Activated CD4-positive, alpha-beta memory T cell treated with anti-CD3 and anti-CD28 coated beads, Interleukin-2, amount 10 ng/mL, durations not matched to agents 7 days and 5 days (primary cell): ENCODE measurements around the gene CAMK1. TPM values are rescaled to one million over a fixed set of nuclear protein-coding genes. Genes with fewer than 3 reads are reported as not detected.
A peak's percentile ranks its signal among the peaks of the same experiment; 100 is the strongest.

Experiments
- CTCF ChIA-PET: fragments of 350-600 bp; sonication (Branson Sonifier 250); formaldehyde crosslinking; loops from one replicate; lab custom pipeline; 2021; ENCODE audit warnings: antibody characterized with exemption, inconsistent platforms; lab: Charles Lee
- POLR2A ChIA-PET: fragments of 350-600 bp; sonication (Branson Sonifier 250); formaldehyde crosslinking; loops from one replicate; lab custom pipeline; 2021; ENCODE audit warnings: antibody characterized with exemption; lab: Charles Lee
- DNase-seq: peaks from one replicate; pipeline ENCODE4 v3.0.0-alpha.2; 2020
- H3K27ac Mint-ChIP-seq: one replicate; pipeline ENCODE4 v1.8.0; 2021; ENCODE audit warnings: mild to moderate bottlenecking, mixed read lengths
- H3K27me3 Mint-ChIP-seq: one replicate; pipeline ENCODE4 v1.8.0; 2021; ENCODE audit warnings: mixed read lengths
- H3K36me3 Mint-ChIP-seq: one replicate; pipeline ENCODE4 v1.8.0; 2021; ENCODE audit warnings: low read depth, mixed read lengths
- H3K4me1 Mint-ChIP-seq: one replicate; pipeline ENCODE4 v1.8.0; 2021; ENCODE audit warnings: mixed read lengths
- H3K4me3 Mint-ChIP-seq: one replicate; pipeline ENCODE4 v1.8.0; 2021; ENCODE audit warnings: mild to moderate bottlenecking, mixed read lengths
- H3K9me3 Mint-ChIP-seq: one replicate; pipeline ENCODE4 v1.8.0; 2021; ENCODE audit warnings: mixed read lengths
- total RNA-seq, 2 experiments: library from RNA; stranded (reverse); gene quantifications; one replicate each; pipeline ENCODE4 v1.2.3, GENCODE V29; 2021

The CAMK1 gene
- total RNA-seq, 2 experiments from 2014 or later = 18.5 to 20.2 TPM

- no peaks in the 10 kb centered on the region for H3K27me3 Mint-ChIP-seq
- peaks cover 46% of the 10 kb centered on the region for H3K4me1 Mint-ChIP-seq
- H3K4me3 Mint-ChIP-seq = no peak overlapping the region
- CTCF ChIA-PET = no interaction called here
- no peak for DNase-seq
- no peak overlapping the region for H3K27ac Mint-ChIP-seq
- POLR2A ChIA-PET = interaction anchor here (5.8 to 11.9 kb wide), 2 partner anchors 15 to 44 kb away, joined by 59 to 158 read pairs; partner anchors contain the start of genes ARPC4, BRPF1 and TADA3
- H3K9me3 Mint-ChIP-seq = no peaks in the 10 kb centered on the region
- peaks cover 72% of the 10 kb centered on the region for H3K36me3 Mint-ChIP-seq
Measured at GRCh38 chr3:9748031-9748430, 21.7 kb downstream of the CAMK1 start.

GRCh38 chr3:9747267-9747666 lies 22.5 kb downstream of the CAMK1 start:
- no peak for DNase-seq
- Mint-ChIP-seq H3K27ac (no peak overlapping the region), H3K9me3 (no peaks in the 10 kb centered on the region), H3K4me1 (peaks cover 44% of the 10 kb centered on the region), H3K27me3 (no peaks in the 10 kb centered on the region), H3K4me3 (no peak overlapping the region), H3K36me3 (peaks cover 78% of the 10 kb centered on the region)
- ChIA-PET POLR2A (interaction anchor here (5.8 to 11.9 kb wide), 2 partner anchors 14 to 45 kb away, joined by 59 to 158 read pairs; partner anchors contain the start of genes ARPC4, BRPF1 and TADA3), CTCF (interaction anchor here (1.8 kb wide), 1 partner anchor 16 kb away, joined by 4 read pairs; the partner anchor contains the start of gene BRPF1)

- peak; percentile 45 for DNase-seq
- CTCF ChIA-PET = interaction anchor here (0.6 to 1.8 kb wide), 3 partner anchors 15 to 200 kb away, joined by 3 to 4 read pairs (median 3); partner anchors contain the start of gene BRPF1
- POLR2A ChIA-PET = interaction anchor here (11.9 kb wide), 1 partner anchor 13 kb away, joined by 158 read pairs; the partner anchor contains the start of gene BRPF1
- H3K9me3 Mint-ChIP-seq = no peaks in the 10 kb centered on the region
- H3K27ac Mint-ChIP-seq = peak overlapping the region; percentile 40
- no peak overlapping the region for H3K4me3 Mint-ChIP-seq
- peaks cover 34% of the 10 kb centered on the region for H3K4me1 Mint-ChIP-seq
- no peaks in the 10 kb centered on the region for H3K27me3 Mint-ChIP-seq
- peaks cover 78% of the 10 kb centered on the region for H3K36me3 Mint-ChIP-seq
Measured at GRCh38 chr3:9746330-9746729, 23.4 kb downstream of the CAMK1 start.

GRCh38 chr3:9745521-9745920 lies 24.2 kb downstream of the CAMK1 start:
- POLR2A ChIA-PET = interaction anchor here (11.9 kb wide), 1 partner anchor 12 kb away, joined by 158 read pairs; the partner anchor contains the start of gene BRPF1
- Mint-ChIP-seq H3K9me3 (no peaks in the 10 kb centered on the region), H3K4me3 (no peak overlapping the region), H3K36me3 (peaks cover 84% of the 10 kb centered on the region), H3K4me1 (peaks cover 27% of the 10 kb centered on the region), H3K27me3 (no peaks in the 10 kb centered on the region), H3K27ac (no peak overlapping the region)
- CTCF ChIA-PET = interaction anchor here (1.8 kb wide), 1 partner anchor 15 kb away, joined by 4 read pairs; the partner anchor contains the start of gene BRPF1
- DNase-seq = no peak

GRCh38 chr3:9744162-9744561 lies 25.6 kb downstream of the CAMK1 start:
- ChIA-PET POLR2A (interaction anchor here (1.1 to 11.9 kb wide), 2 partner anchors 11 to 94 kb away, joined by 3 to 158 read pairs; partner anchors contain the start of genes BRPF1 and MTMR14), CTCF (interaction anchor here (0.9 kb wide), 1 partner anchor 8 kb away, joined by 4 read pairs; no protein-coding TSS in a partner anchor)
- Mint-ChIP-seq H3K27ac (no peak overlapping the region), H3K9me3 (no peaks in the 10 kb centered on the region), H3K27me3 (no peaks in the 10 kb centered on the region), H3K4me1 (peaks cover 19% of the 10 kb centered on the region), H3K36me3 (peaks cover 89% of the 10 kb centered on the region), H3K4me3 (no peak overlapping the region)
- DNase-seq = no peak

GRCh38 chr3:9743548-9743947 lies 26.2 kb downstream of the CAMK1 start:
- H3K4me1 Mint-ChIP-seq = peaks cover 16% of the 10 kb centered on the region

GRCh38 chr3:9742560-9742959 lies 27.2 kb downstream of the CAMK1 start:
- no peaks in the 10 kb centered on the region for H3K9me3 Mint-ChIP-seq
- H3K4me1 Mint-ChIP-seq = peaks cover 20% of the 10 kb centered on the region
- POLR2A ChIA-PET = interaction anchor here (11.9 kb wide), 1 partner anchor 9 kb away, joined by 158 read pairs; the partner anchor contains the start of gene BRPF1
- CTCF ChIA-PET = interaction anchor here (0.6 kb wide), 1 partner anchor 13 kb away, joined by 3 read pairs; no protein-coding TSS in a partner anchor
- H3K4me3 Mint-ChIP-seq = no peak overlapping the region
- H3K27ac Mint-ChIP-seq = no peak overlapping the region
- H3K27me3 Mint-ChIP-seq = no peaks in the 10 kb centered on the region
- peaks cover 84% of the 10 kb centered on the region for H3K36me3 Mint-ChIP-seq
- no peak for DNase-seq

More at GRCh38 chr3:9743548-9743947, 26.2 kb downstream of the CAMK1 start:
- no peaks in the 10 kb centered on the region for H3K27me3 Mint-ChIP-seq
- peaks cover 89% of the 10 kb centered on the region for H3K36me3 Mint-ChIP-seq
- CTCF ChIA-PET = interaction anchor here (0.9 kb wide), 1 partner anchor 8 kb away, joined by 4 read pairs; no protein-coding TSS in a partner anchor
- H3K27ac Mint-ChIP-seq = no peak overlapping the region
- DNase-seq = no peak
- POLR2A ChIA-PET = interaction anchor here (1.1 to 11.9 kb wide), 2 partner anchors 10 to 94 kb away, joined by 3 to 158 read pairs; partner anchors contain the start of genes BRPF1 and MTMR14
- no peak overlapping the region for H3K4me3 Mint-ChIP-seq
- H3K9me3 Mint-ChIP-seq = no peaks in the 10 kb centered on the region

GRCh38 chr3:9739181-9739580 lies 30.6 kb downstream of the CAMK1 start:
- DNase-seq = no peak
- ChIA-PET POLR2A (interaction anchor here (0.8 to 1.5 kb wide), 3 partner anchors 11 to 45 kb away, joined by 3 to 7 read pairs (median 3); partner anchors contain the start of gene OGG1), CTCF (interaction anchor here (0.6 to 1.5 kb wide), 2 partner anchors 12 to 237 kb away, joined by 3 to 5 read pairs; no protein-coding TSS in a partner anchor)
- Mint-ChIP-seq H3K27me3 (no peaks in the 10 kb centered on the region), H3K4me3 (no peak overlapping the region), H3K9me3 (no peaks in the 10 kb centered on the region), H3K27ac (no peak overlapping the region), H3K4me1 (peaks cover 32% of the 10 kb centered on the region), H3K36me3 (peaks cover 80% of the 10 kb centered on the region)

GRCh38 chr3:9736831-9737230 lies 32.9 kb downstream of the CAMK1 start:
- ChIA-PET POLR2A (interaction anchor here (1.2 to 9.6 kb wide), 6 partner anchors 9 to 87 kb away, joined by 3 to 158 read pairs (median 6); partner anchors contain the start of genes ARPC4, CAMK1, MTMR14 and OGG1), CTCF (interaction anchor here (0.6 to 3.0 kb wide), 3 partner anchors 9 to 147 kb away, joined by 3 to 14 read pairs (median 6); partner anchors contain the start of gene OGG1)
- Mint-ChIP-seq H3K9me3 (no peaks in the 10 kb centered on the region), H3K36me3 (peaks cover 77% of the 10 kb centered on the region), H3K4me3 (no peak overlapping the region), H3K27me3 (no peaks in the 10 kb centered on the region), H3K4me1 (peaks cover 51% of the 10 kb centered on the region), H3K27ac (peak overlapping the region; percentile 59)
- DNase-seq = no peak

GRCh38 chr3:9732740-9733115 lies 37.0 kb downstream of the CAMK1 start:
- ChIA-PET CTCF (interaction anchor here (0.9 to 3.1 kb wide), 6 partner anchors 12 to 214 kb away, joined by 3 to 14 read pairs (median 4); partner anchors contain the start of genes ARPC4, OGG1 and TADA3), POLR2A (interaction anchor here (0.6 to 9.6 kb wide), 13 partner anchors 13 to 379 kb away, joined by 3 to 158 read pairs (median 6); partner anchors contain the start of genes ARPC4, CAMK1, EMC3 and MTMR14)
- peaks cover 43% of the 10 kb centered on the region for H3K36me3 Mint-ChIP-seq
- peaks cover 63% of the 10 kb centered on the region for H3K4me1 Mint-ChIP-seq
- no peak for DNase-seq
- H3K9me3 Mint-ChIP-seq = no peaks in the 10 kb centered on the region
- H3K27me3 Mint-ChIP-seq = no peaks in the 10 kb centered on the region
- H3K27ac Mint-ChIP-seq = peak overlapping the region; percentile 89
- peak overlapping the region; percentile 96 for H3K4me3 Mint-ChIP-seq

- Mint-ChIP-seq H3K9me3 (no peaks in the 10 kb centered on the region), H3K36me3 (peaks cover 42% of the 10 kb centered on the region), H3K4me3 (peak overlapping the region; percentile 96), H3K4me1 (peaks cover 69% of the 10 kb centered on the region), H3K27me3 (no peaks in the 10 kb centered on the region), H3K27ac (peak overlapping the region; percentile 89)
- POLR2A ChIA-PET = interaction anchor here (0.6 to 9.6 kb wide), 25 partner anchors 11 to 462 kb away, joined by 3 to 158 read pairs (median 5); partner anchors contain the start of genes ARPC4, CAMK1, CRELD1 and EMC3
- peak; percentile 71 for DNase-seq
- CTCF ChIA-PET = interaction anchor here (0.6 to 3.1 kb wide), 6 partner anchors 11 to 280 kb away, joined by 3 to 14 read pairs (median 4); partner anchors contain the start of gene OGG1
Measured at GRCh38 chr3:9732080-9732739, 37.5 kb downstream of the CAMK1 start.
